SH-SY5Y (cell line): Measurements from ENCODE around the gene PNPLA6.

Experiments
- GATA2 ChIP-seq: IDR thresholded peaks from 2 replicates; pipeline ENCODE4 v1.6.1; 2011; ENCODE audit warnings: mild to moderate bottlenecking, low read depth, low read length
- GATA3 ChIP-seq: IDR thresholded peaks from 2 replicates; pipeline ENCODE4 v1.6.1; 2011; ENCODE audit warnings: low read depth, mild to moderate bottlenecking, low read length, moderate library complexity

DNA sequence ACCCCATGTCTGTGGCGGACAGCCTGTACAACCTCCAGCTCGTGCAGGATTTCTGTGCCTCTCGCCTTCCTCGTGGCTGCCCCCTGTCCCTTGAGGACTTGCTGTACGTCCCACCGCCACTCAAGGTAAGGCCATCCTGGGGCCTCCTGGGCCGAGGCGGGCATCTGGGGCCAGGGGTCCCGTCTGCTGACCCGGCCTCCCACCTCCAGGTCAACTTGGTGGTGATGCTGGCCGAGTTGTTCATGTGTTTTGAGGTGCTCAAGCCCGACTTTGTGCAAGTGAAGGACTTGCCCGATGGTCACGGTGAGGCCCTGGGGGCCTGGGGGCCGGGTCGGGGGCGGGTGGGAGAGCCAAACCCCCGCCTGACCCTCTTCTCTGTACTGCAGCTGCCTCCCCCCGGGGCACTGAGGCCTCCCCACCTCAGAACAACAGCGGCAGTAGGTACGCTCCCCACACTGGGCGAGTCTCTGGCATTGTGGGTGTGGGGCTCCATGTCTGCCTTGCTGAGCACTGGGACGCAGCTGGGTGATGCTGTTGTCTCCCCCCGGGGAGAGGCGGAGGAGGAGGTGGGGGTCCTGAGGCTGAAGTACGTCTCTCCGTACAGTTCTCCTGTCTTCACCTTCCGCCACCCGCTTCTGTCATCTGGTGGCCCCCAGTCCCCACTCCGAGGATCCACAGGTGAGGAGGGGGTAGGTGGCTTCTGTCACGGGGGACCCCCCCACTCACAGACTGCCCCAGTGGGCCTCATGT lies 75.1 kb downstream of the PNPLA6 start:
- TF ChIP-seq GATA2, result no peak
- no peak for TF ChIP-seq GATA3
